HEK293 (cell line): ENCODE data around the gene RNF32.

ENCODE experiments used
- ATF2 ChIP-seq: fragments of 450-650 bp; formaldehyde crosslinking; IDR thresholded peaks from 2 replicates; pipeline ENCODE4 v1.5.1; 2016; ENCODE audit warnings: missing biosample characterization, missing genetic modification characterization, low read depth
- CTCF ChIP-seq: fragments of 450-650 bp; formaldehyde crosslinking; IDR thresholded peaks from 2 replicates; pipeline ENCODE4 v1.5.1; 2016; ENCODE audit warnings: missing biosample characterization, missing genetic modification characterization
- KLF8 ChIP-seq: fragments of 450-650 bp; formaldehyde crosslinking; IDR thresholded peaks from 2 replicates; pipeline ENCODE4 v1.5.1; 2016; ENCODE audit warnings: missing biosample characterization, missing genetic modification characterization
- PBX3 ChIP-seq: sonication (generic); formaldehyde crosslinking; IDR thresholded peaks from 2 replicates; pipeline ENCODE4 v1.8.1; 2022; ENCODE audit warnings: mild to moderate bottlenecking, moderate library complexity, missing genetic modification reagents
- REST ChIP-seq: fragments of 450-650 bp; formaldehyde crosslinking; IDR thresholded peaks from 2 replicates; pipeline ENCODE4 v1.5.1; 2016; ENCODE audit warnings: missing biosample characterization, missing genetic modification characterization
- ZBTB20 ChIP-seq: fragments of 450-650 bp; formaldehyde crosslinking; IDR thresholded peaks from 2 replicates; pipeline ENCODE4 v1.5.1; 2016; ENCODE audit warnings: missing biosample characterization, missing genetic modification characterization
- ZBTB49 ChIP-seq: fragments of 450-650 bp; formaldehyde crosslinking; IDR thresholded peaks from 2 replicates; pipeline ENCODE4 v1.5.1; 2016; ENCODE audit warnings: missing biosample characterization, missing genetic modification characterization, low read depth
- ZBTB7A ChIP-seq: fragments of 450-650 bp; formaldehyde crosslinking; IDR thresholded peaks from 2 replicates; pipeline ENCODE4 v1.5.1; 2016; ENCODE audit warnings: low read depth, missing biosample characterization, missing genetic modification characterization
- ZNF274 ChIP-seq, 2 experiments: fragments of 200-500 bp in 1 of 2; fragments of 450-650 bp in 1 of 2; sonication (Bioruptor generic) in 1 of 2; formaldehyde crosslinking in 1 of 2; IDR thresholded peaks; 2 replicates each; pipeline versions ENCODE4 v1.5.1 to v1.6.1; 2014 to 2016; ENCODE audit warnings: borderline replicate concordance in 1 of 2, inconsistent platforms in 1 of 2, low read length in 1 of 2, missing biosample characterization in 1 of 2, missing genetic modification characterization in 1 of 2
- ZNF398 ChIP-seq: fragments of 450-650 bp; formaldehyde crosslinking; IDR thresholded peaks from 2 replicates; pipeline ENCODE4 v1.5.1; 2017; ENCODE audit warnings: missing biosample characterization, missing genetic modification characterization
- ZNF416 ChIP-seq: fragments of 450-650 bp; formaldehyde crosslinking; IDR thresholded peaks from 2 replicates; pipeline ENCODE4 v1.5.1; 2016; ENCODE audit warnings: missing biosample characterization, missing genetic modification characterization
- ZNF426 ChIP-seq: fragments of 450-650 bp; formaldehyde crosslinking; IDR thresholded peaks from 2 replicates; pipeline ENCODE4 v1.5.1; 2017; ENCODE audit warnings: missing biosample characterization, missing genetic modification characterization, mild to moderate bottlenecking, inconsistent platforms, moderate library complexity

GRCh38 chr7:156661637-156662036 lies 21.1 kb downstream of the RNF32 start:
- TF ChIP-seq REST (no peak), CTCF (tag by site-specific recombination) (no peak), PBX3 (CRISPR knock-in tag) (no peak), ATF2 (no peak), ZNF274 (IDR thresholded peaks at IDR 0.05; ENCODE audit: low read length) (no peak), ZNF274 (tag by site-specific recombination; IDR thresholded peaks at IDR 0.05; ENCODE audit: borderline replicate concordance) (no peak), ZBTB20 (no peak), ZNF426 (tag by site-specific recombination) (no peak), KLF8 (tag by site-specific recombination) (no peak), ZNF398 (tag by site-specific recombination) (no peak), ZBTB7A (tag by site-specific recombination) (no peak), ZBTB49 (tag by site-specific recombination) (no peak), ZNF416 (tag by site-specific recombination) (no peak)
